Kidney capillary endothelial cell (primary cell): ENCODE results near the gene KLHL26.
"Not testable (repeated sequence)": the region's sequence is repeated elsewhere in the genome, so short reads cannot be mapped to it uniquely, and the experiment has no call there.

Experiments used
- DNase-seq: peaks from one replicate; pipeline ENCODE4 v3.0.0-alpha.2; 2018; ENCODE audit warnings: low spot score

KLHL26 gene

GRCh38 chr19:18665771-18666202 is 29.0 kb downstream of the KLHL26 start:
- DNase-seq: no peak

DNA sequence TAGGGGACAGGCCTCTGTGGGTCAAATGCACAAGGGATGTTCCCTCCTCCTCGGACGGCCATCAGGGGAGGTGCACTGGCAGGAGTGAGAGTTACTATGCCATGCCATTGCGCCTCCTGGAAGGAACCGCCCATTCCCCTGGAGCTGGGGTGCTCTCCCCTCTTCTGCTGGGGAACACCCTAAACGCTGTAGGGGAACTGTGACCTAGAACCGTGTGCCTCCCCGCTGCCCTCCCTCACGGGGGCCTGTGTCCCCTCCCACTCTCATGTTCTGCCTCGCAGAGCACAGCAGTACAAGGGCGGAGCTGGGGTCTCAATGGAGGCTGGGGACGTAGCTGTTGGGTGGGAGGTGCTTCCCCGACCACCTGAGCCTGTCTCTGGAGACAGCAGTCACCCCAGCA is 29.5 kb downstream of the KLHL26 start:
- DNase-seq: no peak

GRCh38 chr19:18666784-18667183 is 30.0 kb downstream of the KLHL26 start:
- no peak for DNase-seq

GRCh38 chr19:18667531-18668251 is 30.9 kb downstream of the KLHL26 start:
- DNase-seq: no peak

DNA sequence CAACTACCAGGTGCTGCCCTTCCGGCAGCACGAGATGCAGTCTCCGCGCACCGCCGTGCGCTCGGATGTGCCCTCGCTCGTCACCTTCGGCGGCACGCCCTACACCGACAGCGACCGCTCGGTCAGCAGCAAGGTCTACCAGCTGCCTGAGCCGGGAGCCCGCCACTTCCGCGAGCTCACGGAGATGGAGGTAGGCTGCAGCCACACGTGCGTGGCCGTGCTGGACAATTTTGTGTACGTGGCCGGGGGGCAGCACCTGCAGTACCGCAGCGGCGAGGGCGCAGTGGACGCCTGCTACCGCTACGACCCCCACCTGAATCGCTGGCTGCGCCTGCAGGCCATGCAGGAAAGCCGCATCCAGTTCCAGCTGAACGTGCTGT is 31.4 kb downstream of the KLHL26 start:
- DNase-seq: no peak

GRCh38 chr19:18668744-18669523 is 32.1 kb downstream of the KLHL26 start:
- no peak for DNase-seq

DNA sequence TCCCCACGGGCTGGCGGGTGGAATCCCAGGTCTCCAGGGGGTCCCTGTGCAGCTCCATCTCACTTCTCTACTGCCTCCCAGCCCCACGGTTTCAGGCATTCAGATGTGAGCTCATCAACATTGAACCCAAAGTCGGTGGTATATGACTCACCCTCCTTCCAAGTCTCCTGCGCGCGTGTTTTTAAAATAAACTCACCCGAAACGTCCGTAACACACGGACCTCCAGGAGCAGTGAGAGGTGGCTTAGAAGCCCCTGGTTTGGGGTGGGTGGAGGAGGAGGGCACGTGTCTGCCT is 32.6 kb downstream of the KLHL26 start:
- no peak for DNase-seq

DNA sequence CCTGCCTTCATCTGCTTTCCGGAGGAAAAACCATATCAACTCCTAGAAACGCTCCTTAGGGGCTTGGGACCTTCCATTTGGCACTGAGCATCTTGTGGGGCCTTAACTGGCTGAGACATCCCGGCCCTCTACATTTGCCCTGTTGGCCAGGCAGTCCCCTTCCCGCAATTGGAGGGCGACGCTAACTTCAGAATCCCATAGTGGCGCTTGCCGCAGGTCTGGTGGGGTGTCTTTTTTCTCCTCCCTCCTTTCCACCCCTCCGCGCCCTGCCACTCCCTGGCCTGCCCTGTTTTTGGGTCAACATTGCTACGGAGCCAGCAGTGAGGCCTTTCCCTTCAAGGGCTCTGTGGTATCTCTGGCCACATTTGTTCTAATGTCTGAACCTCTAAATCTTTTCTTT is 33.1 kb downstream of the KLHL26 start:
- DNase-seq: no peak

GRCh38 chr19:18670312-18670711 is 33.5 kb downstream of the KLHL26 start:
- no peak for DNase-seq

- no peak for DNase-seq
Measured at GRCh38 chr19:18671303-18672043, 34.6 kb downstream of the KLHL26 start.

DNA sequence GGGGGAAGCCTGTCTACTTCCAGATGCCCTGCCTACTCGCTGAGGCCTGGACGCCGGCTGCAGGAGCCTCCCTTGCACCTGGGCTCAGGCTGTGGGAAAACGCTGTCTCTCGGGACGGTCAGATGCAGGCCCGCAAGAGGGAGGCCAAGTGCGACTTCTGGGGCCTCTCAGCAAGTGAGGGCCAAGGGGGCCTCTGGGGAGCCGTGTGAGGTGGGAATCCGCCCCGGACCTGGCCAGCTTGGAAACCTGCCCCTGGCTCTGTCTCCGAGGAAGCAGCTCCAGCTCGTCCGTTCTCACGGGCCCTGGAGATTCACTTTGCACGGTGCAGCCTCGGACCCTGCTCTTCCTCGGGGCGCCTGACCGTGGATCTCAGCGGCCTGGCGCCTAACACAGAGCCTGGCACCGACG is 35.2 kb downstream of the KLHL26 start:
- DNase-seq: no peak

DNA sequence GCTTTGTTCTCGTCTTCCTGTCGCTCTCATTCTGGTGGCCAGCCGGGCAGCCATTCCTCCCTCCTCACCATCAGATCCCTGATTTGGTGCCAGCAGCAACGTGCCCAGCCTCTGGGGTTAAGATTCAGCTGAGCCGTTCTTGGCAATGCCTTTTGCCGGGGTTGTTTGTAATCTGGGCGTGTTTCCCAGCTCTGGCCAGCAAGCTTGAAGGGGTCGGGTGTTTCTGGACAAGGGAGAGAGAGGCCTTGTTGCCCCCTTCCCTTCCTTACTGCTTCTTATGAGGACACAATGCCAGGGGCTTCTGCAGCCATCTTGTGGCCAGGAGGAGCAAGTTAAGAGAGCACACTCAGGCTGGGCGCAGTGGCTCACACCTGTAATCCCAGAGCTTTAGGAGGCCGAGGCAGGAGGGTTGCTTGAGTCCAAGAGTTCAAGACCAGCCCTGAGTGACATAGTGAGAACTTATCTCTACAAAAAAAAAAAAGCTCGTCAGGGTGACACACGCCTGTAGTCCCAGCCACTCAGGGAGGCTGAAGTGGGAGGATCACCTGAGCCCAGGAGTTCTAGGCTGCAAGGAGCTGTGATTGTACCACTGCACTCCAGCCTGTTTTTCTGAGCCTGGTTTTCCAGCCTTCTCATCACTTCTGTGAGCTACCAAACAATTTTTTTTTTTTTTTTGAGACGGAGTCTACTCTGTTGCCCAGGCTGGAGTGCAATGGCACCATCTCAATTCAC is 35.9 kb downstream of the KLHL26 start:
- no peak for DNase-seq

DNA sequence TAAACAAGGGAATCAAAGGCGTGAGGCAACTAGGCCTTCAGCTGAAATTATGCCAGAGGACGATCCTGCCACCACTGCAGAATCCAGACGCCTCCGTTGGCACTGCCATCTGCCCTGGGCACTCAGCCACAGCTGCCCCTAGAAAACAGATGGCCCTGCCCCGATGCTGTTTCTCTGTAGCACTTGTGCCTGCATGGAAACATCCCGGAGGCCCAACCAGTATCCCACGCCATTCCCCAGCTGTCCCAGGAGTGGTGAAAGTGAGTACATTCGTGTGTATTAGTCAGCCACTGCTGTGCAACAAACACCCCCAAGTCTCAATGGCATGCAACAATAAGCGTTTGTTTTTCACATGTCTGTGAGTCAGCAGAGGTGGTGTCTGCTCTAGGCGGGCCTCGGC is 37.8 kb downstream of the KLHL26 start:
- no peak for DNase-seq

GRCh38 chr19:18675779-18676178 is 39.0 kb downstream of the KLHL26 start:
- no peak for DNase-seq

GRCh38 chr19:18676692-18677091 is 39.9 kb downstream of the KLHL26 start:
- no peak for DNase-seq

DNA sequence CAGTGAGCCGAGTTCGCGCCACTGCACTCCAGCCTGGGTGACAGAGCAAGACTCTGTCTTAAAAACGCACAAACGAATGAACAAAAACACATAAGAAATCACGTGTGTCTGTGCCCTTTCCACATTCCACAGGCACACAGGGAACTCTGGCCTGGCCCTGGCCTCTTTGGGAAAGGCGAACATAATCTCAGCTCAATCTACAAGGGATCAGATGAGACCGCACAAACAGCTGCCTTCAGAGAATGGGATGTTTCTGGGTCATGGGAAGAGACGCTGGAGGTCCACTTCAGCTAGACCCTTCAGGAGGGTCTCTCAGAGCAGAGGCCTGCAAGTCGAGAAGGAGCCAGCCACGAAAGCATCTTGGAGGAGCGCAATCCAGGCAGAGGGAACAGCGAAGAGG is 40.3 kb downstream of the KLHL26 start:
- no peak for DNase-seq

DNA sequence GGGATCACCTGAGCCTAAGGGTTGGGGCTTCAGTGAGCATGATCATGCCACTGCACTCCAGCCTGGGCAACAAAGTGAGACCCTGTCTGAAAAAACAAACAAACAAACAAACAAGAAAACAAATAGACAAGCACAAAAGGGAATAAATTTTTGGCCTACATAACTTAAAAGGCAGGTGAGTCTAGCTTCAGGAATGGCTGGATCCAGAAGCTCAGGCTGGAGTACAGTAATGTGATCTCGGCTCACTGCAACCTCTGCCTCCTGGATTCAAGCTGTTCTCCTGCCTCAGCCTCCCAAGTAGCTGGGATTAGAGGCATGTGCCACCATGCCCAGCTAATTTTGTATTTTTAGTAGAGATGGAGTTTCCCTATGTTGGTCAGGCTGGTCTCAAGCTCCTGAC is 43.3 kb downstream of the KLHL26 start:
- DNase-seq: not testable (repeated sequence)

- no peak for DNase-seq
Measured at GRCh38 chr19:18682807-18683108, 45.9 kb downstream of the KLHL26 start.

DNA sequence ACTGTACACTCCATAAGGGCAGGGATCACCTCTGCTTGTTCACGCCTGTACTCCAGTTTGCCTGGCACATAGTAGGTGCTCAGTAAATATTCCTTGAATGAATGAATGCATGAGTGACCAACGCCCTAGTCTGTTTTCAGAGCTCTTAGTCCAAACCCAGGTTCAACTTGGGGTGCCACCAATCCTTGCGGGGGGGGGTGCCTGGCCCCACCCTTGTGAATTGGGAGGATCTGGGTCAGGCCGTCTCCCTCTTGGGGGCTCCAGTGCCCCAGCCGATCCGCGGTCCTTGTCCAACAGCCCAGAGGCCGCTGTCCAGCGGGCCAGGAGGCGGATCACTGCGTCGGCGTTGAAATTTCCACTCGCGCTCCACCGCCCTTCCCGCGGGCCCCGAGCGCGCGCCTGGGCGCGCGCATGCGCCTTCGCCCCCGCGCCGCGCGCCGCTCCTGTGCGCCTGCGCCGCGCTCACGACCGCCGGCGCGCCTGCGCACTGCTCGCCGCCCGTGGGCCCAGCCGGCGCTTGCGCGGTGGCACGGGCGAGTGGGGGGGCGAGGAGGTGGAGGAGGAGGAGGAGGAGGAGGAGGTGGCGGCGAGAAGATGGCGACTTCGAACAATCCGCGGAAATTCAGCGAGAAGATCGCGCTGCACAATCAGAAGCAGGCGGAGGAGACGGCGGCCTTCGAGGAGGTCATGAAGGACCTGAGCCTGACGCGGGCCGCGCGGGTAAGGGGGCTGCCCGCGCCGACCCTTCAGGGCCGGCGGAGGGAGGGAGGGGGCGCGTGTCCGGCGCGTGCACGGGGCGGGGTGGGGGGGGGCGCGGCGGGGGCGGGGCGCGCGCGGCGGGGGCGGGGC is 46.5 kb downstream of the KLHL26 start, which contains the start of gene CRTC1:
Gene CRTC1 (plus strand): TSS at position 572 of the 849 bp plus-strand sequence. CDS start 23 bp downstream, at position 595.
- DNase-seq: peak; percentile 83

- DNase-seq: no peak
Measured at GRCh38 chr19:18683958-18684641, 47.3 kb downstream of the KLHL26 start.

- no peak for DNase-seq
Measured at GRCh38 chr19:18684642-18684993, 47.8 kb downstream of the KLHL26 start.
